AG20443 (cell line): ENCODE data around the gene PTPRC.

Source experiments
- DNase-seq: peaks from one replicate; pipeline ENCODE4 v3.0.0; 2012; ENCODE audit warnings: low spot score, mixed read lengths

PTPRC gene

DNA sequence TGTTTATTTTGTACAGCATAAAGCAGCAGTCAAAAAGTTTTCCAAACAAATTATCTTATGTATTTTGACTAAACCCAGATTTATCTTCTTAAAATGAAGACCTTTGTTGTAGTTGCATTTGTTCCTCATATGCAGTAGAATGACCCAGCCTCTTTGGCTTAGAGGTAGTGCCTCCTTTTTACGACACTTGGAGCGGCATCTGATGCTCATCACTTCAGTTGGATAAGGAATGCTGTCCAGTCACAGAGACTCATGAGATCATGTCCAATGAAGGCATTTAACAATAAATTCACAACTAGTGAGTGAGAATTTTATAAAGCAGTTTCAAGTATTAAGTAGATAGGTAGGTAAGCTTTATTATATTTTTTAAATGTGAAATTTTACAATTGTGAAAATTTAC, 35.2 kb downstream of the PTPRC start:
- DNase-seq = peak; percentile 11

DNA sequence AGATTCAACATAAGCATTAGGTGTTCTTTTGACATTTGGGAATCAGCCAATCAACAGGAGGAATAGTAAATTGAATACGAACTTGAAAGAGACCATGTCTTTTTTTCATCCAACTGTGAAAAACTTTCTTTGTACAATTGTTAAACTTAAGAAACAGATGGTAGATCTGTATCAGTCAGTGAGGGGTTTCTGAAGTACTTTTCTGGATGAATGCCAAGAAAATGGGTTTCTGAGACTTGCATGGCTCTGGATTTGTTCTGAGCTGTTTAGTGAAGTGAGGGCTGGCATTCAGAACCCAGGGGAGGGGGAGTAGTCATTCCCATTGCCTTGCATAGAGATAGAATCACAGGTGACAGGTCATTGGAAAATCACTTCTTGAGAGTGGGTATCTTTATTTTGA, 37.4 kb downstream of the PTPRC start:
- DNase-seq = no peak

DNA sequence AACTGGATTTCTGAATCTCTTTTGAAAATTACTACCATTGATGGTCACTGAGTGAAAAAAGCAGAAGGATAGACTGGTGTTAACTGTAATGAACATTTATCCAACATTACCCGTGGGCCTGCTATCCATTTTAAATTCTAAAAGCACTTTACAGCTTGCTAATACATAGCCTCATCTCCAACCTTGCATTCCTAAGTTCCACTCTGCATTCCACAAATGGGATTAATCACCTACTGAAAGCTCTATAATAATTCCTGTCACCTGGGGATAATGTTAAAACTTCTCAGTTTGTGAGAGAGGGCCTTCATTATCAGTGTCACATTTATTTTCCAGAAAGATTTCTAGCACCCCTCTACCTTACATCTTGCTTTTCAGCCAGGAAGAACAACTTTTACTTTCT, 38.2 kb downstream of the PTPRC start:
- DNase-seq = no peak

DNA sequence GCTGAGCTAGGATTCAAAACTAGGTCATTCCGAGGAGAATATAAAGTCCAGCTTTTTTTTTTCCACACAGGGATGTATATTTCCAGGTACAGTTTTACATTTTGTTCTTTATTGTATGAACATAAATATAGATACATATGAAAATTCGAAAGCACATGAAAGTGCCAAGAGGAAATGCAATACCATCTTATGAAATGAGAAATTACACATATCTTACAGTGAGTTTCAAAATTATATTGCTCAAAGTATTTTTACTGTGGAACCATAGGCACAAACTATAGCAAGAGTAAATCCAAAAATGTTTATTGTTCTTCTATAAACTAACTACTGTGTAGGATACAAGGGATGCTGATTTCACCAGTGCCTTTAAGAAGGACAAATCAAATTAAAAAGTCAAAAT, 39.0 kb downstream of the PTPRC start:
- no peak for DNase-seq

DNA sequence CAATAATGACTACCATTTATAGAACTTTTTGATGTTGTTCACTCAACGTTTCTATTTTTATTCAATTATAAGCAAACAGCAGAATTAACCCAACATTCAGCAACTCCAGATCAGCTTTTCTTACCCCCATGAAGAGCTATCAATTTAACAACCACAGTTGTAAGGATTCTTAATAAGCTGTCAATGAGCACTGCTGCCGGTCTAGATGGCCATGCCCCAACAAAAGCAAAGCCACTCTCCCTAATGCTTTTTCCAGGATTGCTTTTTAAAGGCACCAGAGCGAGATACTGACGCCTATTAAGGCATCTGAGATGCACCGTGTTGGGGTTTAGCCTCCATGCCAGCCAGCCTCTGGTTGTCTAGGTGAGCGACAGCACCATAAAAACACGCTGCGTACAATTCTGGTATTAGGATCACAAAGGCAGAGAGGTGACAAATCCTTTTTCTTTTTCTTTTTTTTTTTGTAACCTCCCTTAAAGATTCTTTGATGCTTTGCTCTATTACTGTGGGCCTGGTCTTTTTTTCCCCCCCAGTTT, 39.5 kb downstream of the PTPRC start:
- DNase-seq = no peak

DNA sequence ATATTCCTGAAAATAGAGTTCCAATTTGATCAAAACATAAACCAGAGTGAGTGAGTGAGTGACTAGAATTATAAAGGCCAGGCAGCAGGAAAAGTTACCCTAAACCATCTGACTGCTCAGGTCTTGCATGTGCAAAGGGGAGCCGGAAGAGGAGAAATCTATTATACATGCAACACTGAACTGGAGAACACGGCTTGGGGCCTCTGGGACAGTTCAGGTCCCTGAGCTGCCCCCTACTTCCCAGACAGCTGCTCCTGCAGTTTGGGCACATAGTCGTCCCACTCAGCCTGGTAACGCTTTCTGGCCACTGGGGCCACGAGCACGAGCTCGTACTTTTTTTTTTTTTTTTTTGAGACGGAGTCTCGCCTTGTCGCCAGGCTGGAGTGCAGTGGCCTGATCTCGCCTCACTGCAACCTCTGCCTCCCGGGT, 40.1 kb downstream of the PTPRC start:
- DNase-seq = no peak

DNA sequence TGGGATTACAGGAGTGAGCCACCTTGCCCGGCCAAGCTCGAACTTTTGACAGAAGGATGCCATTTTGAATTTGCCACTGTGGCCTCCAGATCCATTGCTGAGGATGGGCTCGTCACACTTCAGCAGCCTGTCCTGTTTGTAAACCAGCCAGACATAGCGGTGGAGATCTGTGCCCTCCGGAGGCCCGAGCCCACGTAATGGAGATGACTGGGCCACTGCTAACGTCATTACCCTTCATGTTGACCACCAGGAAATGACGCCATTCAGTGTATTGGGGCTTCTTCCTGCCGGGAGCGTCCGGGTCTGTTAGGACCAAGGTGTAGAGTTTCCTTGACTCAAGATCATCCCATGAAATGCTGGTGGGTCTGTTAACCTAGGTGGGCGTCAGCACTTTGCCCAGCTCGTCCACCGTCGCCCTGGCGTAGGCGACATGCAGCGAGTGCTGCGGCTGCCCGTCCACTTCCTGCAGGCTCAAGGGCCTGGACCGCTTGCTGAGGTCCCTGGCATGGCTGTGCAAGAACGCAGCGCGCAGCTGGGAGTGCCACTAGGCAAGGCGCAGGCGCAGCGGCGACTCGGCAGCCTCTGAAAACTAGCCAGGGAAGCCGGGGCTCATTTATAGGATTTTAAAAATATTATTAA, 40.8 kb downstream of the PTPRC start:
- no peak for DNase-seq

DNA sequence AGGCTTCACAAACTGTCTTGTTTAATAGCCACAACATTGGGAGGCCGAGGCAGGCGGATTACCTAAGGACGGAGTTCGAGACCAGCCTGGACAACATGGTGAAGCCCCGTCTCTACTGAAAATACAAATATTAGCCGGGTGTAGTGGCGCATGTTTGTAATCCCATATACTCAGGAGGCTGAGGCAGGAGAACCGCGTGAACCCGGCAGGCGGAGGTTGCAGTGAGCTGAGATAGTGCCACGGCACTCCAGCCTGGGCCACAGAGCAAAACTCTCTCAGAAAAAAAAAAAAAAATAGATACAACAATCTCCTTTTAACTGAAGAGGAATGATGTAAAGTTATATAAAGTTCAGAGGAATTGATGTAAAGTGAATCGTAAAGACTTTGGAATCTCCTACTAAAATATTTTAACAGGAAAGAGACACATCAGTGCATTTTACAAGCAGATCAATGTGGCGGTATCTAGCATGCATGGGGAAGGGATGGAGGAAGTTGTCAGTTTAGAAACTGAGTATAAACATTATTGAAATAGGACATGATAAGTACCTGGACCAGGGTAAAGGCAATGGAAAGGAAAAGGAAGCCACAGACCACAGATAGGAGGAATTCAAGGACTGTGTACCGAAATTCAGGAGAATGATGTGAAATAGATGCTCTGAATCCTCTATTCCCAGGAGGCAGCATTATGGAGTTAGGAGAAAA, 41.5 kb downstream of the PTPRC start:
- DNase-seq = no peak

DNA sequence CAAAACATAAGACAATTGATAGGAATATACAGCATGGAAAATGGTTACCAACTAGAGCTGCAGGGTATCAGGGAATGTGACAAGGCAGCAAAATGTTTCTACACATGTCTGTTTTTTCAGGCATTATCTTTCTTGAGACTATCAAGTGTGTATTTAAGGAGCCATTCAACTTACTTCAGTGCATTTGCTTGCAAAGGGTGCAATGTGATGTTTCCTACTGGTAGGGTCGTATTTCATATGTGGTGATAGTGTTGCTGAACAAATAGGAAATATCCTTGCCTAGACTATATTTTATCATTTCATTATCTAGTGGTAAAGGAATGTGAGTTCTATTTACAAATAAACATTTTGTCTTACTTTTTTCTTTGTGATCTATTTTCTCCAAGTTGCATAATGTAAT, 42.4 kb downstream of the PTPRC start:
- no peak for DNase-seq

DNA sequence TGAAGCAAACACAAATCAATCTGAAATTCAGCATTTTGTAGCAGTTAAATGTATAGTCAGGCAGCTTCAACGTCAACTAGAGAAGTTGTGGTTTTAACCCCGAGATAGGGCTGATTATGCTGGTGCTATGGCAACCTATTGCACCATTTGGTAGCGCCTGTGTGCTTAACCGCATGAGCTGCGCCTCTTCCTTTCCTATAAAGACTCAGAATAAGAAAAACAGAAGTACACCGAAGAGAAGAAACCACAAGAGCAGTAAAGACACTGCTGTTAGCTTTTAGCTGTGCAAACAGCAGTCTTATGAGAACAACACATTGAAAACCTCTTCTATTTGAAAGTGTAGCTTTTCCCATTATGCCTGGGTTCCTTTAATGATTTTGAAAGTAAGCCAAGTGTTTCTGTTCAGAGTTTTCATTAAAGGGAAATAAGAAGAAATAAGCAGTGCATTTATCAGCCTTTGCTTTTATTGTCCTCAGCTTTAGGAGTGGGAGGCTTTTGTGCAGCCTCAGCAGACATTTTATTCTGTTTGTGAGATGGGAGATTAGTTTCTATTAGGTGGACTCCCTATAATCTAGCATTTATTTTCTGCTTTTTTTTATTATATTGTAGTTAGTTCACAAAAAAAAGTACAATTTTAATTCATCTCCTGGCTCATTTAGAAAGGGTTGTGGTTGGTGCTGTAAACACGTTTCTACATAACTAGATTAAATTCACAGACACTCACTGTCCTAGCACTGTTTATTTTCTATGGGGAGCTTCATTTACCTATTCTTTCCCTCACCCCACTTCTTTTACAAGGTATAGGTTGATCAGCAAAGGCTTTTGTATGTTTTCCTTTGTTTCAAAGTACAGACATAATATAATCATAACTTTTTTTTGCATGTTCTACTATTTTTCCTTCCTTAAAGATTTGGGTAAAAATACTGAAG, 43.3 kb downstream of the PTPRC start:
- peak; percentile 69 for DNase-seq

DNA sequence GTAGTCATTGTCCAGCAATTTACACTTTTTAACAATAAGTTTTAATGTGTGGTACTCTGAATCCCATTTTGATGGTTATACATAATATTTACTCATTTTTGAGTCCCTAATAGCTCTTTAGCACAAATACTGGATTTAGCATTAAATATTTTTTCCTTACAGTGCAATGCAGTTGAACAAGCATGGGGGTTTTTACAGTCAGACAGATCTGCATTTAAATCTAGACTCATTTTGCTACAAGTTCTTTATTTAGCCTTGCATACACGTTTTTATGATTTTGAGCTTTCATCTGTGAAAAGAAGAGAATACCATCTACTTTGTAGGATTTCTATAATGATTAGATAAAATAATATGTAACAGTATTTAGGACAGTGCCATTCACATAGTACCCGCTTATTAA, 44.0 kb downstream of the PTPRC start:
- DNase-seq = no peak

DNA sequence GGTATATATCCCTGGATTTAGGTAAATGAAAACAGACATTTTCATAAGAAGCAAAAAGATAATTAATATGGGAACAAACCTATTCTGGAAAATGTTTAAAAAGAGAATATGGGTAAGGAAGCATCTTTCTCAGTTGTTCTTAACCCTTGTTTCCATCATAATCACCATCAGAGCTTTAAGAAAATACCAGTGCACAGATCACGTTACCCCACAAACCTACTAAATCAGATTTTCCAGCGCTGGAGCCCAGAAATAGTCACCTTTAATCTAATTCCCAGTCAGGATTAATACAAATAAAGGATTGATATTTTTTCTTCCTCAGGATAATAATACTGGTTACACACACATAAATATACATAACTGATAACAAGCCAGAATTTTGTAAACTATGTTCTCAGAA, 44.6 kb downstream of the PTPRC start:
- no peak for DNase-seq

DNA sequence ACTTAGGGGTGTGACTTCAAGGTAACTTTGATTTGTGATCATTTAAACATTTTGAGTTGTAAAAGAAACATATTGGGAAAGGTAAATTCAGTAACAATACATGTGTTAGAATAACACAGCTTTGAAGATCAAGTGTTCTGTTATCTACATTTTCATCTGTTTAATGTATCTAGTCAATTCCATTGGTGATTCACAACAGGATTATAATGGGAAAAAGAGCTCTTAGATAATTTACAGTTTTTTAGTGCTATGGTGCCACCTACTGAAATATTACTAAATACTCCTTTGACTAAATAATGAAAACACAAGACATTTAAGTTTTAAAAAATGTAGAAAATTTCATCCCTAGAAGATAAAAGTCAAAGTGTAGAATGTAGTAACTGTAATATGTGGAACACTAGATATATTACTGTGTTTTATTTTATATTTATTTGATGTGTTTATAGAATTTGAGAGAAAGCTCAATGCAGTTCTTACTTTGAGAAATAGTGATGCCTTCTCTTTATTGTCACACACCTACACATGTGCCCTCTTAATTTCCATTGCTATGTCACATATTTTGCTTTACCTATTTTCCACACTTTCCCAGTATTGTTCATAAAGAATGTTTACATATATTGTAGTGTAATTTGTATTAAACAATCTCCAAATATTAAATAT, 47.4 kb downstream of the PTPRC start:
- no peak for DNase-seq

DNA sequence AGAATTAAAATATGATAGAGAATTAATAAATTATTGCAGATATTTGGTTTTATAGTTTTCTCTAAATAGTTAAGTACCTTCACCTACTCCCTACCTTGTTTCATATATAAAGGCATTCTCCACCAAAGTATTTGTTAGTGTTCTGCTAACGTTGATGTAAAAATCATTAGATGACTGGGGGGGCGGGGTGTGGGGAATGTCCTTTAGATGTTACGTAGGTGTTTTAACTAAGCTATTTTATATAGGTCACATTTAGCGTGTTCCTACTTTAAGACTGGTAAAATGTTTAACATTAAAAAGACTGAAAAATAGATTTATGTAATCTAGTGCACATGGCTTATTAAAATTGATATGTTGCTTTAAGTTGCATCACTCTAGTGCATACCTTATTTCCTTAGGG, 48.6 kb downstream of the PTPRC start:
- DNase-seq = no peak

DNA sequence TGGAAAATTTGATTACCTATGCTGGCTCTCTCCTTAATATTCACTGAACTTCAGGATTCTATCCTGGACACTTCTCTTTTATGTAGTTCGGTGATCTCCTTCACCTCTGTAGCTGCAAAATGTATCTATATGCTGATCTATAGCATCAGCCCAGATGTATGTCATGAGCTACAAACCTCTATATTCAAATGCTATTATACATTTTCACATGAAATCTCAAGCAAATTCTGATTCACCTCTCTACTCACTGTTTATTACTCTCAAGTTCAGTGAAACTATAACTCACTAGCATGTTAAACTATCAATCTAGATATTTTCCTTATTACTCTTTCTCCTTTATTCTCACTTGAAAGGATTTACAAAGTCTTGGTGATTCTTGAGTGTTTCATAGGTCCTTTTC, 52.2 kb downstream of the PTPRC start:
- DNase-seq = no peak

DNA sequence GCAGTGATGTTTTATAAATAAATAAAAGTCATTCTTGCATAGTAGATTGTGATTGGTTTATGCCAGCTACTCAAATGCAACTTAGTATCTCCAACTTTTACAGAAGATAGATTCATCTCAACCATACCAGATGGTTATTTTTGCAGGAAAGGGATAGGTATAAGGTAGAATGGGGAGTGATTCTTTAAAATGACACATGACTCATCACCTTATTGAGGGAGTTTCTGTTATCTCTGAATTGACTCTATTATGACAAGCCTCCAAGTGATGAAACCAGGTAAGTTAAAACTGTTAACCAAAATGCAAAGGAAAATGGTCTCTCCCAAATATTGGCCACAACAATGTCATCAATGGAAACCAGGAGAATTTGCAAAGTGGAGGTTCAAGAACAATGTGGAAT, 54.5 kb downstream of the PTPRC start:
- DNase-seq = no peak

DNA sequence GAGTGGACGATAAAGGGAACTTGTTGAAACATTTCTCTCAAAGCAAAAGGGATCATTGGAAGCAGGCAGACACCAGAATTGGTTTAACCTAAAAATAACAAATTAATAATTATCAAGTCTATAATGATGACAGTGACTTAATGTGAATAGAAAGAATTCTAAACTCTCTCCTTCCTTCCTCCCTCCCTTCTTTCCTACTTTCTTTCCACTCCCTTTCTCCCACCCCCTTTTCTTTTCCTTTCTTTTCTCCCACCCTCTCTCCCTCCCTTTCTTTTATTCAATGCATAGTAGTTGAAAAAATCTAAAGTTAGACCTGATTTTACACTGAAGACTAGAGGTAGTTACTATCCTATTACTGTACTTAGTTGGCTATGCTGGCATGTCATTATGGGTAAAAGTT, 55.7 kb downstream of the PTPRC start:
- no peak for DNase-seq

DNA sequence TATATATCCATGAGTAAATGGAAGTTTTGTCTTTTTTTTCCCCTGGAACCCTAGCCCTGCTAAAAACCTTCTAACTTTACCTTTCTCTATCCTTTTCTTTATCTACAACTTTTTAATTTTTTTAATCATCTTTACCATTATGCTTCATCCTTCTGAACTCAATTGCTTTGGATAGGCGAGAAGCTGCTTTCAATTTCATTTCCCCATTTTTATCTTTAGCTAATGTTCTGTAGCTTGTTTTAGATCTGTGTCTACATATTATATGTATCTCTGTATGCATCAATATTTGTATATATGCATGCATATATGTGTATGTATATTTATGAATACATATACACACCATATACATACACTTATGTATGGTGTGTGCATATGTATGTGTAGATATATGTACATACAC, 57.4 kb downstream of the PTPRC start:
- no peak for DNase-seq

DNA sequence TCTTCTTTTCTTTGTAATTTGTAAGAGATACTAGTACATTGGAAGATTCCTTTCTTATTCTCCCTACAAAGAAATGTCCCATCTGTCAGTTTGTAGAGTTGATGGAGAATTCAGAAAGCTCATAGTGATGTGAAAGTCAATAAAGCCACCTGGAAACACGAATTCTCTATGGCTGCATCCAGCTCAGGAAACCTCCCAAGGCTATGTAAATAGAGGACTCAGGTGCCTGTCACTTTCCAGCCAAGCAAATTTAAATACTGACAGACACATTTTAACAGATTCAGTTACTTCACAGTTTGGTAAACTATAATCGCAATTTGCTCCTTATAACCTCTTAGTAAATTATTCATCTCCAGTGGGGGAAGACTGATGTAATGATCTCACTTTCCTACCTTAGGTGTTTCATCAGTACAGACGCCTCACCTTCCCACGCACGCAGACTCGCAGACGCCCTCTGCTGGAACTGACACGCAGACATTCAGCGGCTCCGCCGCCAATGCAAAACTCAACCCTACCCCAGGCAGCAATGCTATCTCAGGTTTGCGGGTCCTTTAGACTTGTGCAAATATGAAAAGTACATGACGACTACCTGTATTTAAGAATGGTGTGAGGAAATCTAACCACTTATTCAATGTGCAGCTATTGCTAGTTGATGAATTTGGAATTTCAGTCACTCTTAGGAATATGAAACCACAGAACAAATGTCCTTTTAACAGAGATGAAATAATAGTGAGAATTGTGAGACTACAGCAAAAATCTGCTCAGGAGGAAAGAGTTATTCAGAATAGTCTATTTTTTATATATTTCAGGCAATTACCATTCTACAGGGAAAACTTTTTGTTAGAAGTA, 60.6 kb downstream of the PTPRC start:
- peak; percentile 70 for DNase-seq

DNA sequence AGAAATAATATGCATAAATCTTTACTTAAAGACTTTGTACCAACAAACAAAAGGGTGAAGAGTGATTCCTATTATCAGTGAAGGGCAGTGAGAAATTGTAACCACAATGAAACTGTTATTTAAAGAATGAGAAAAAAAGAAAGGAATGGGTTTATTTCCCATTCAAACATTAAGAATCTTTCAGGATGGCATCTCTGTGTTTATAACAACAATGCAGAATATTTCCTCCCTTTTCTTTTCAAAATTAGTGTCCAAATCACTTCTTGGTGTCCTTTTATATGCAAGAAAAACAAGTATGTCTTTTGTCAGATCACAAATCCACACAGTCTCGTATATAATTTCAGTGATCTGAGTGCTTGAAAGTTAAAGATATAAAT, 61.2 kb downstream of the PTPRC start:
- no peak for DNase-seq

DNA sequence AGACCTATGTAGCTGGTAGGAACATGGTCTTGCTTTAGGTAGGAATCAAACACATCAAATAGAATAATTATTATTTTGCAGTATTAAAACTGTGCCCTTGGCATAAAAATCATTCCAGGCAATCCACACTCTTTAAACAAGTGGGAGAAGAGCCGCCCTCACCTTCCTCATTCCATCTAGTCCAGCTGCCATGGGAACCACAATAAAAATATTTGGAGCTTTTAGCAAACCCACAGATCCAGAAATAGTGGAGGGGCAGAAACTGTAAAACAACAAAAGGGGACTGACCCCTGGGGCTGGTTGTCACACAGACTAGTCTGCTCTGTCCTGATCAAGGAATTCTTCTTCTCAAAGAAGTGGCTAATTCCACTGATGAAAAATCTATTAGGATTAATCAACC, 61.6 kb downstream of the PTPRC start:
- DNase-seq = peak; percentile 33
